ENCODE data around the gene COL26A1.

COL26A1 gene

DNA sequence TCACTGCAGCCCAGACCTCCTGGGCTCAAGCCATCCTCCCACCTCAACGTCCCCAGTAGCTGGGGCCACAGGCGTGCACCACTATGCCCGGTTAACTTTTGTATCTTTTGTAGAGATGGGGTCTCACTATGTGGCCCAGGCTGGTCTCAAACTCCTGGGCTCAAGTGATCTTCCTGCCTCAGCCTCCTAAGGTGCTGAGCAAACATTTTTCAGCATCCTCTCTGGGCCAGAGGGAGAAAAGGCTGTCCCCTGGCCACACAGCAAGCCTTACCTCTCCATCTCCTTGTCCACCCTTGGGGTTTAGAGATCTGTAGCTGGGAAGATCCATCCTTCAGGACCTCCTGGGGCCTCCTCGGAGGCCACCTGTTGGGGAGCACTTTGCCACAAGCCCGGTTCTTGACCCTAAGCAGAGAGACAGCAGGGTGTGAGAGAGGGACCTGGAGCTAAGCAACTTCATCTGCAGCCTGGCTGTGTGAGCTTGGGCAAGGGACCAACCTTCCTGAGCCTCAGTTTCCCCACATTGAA lies 180.6 kb downstream of the COL26A1 start:
- H3K4me3 ChIP-seq (ENCODE audit: low read length), result no peak overlapping the region
- no peak for TF ChIP-seq ZNF274 (IDR thresholded peaks at IDR 0.05; ENCODE audit: low read depth, low read length)

DNA sequence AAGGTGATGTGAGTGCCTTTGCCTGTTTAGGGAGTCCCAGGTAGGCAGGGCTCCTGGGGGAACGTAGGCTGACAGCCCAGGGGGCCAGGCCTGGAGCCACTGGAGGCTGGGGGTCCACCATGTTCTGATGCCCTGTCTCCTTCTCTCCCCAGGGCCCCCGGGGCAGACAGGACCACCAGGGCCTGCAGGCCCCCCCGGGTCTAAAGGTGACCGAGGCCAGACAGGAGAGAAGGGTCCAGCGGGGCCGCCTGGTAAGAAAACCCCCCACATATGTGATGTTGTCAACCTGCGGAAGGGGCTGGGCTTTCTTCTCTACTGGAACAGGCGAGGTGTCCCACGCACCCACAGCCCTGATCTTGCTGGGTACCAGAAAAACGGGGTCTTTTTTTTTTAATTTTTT lies 181.2 kb downstream of the COL26A1 start:
- TF ChIP-seq ZNF274 (IDR thresholded peaks at IDR 0.05; ENCODE audit: low read depth, low read length), result no peak
- no peak overlapping the region for H3K4me3 ChIP-seq (ENCODE audit: low read length)

DNA sequence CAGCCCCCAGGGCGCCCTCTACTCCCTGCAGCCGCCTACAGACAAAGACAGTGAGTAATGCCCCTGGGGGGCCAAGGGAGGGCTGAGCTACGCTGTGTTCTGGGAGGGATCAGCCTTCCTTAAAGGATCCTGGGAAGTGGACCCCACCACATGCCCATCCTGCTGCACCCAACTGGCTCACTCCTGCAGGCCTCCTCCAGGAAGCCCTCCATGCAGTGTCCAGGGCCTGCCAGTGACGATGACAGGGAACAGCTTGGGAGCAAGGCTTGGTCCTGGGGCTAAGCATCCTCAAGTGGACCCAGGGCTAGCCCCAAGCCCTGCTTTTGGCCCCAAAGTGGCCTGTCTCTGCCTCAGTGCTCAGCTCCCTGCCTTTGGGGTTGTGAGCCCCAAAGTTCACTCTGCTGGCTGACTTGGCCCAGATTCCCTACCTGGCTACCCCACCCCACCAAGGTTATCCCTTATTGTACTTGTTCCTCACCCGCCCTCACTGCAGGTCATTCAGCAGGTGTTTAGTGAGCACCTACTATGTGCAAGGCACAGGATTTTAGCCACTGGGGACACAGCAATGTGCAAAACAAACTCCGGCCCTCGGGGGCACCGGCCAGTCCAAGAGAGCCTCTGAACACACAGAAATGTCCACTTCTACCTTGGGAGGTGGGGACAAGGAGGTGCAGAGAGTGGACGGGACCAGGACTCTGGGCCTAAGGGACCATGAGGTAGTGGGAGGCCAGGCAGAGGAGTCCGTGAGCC lies 182.9 kb downstream of the COL26A1 start:
- no peak overlapping the region for H3K4me3 ChIP-seq (ENCODE audit: low read length)
- TF ChIP-seq ZNF274 (IDR thresholded peaks at IDR 0.05; ENCODE audit: low read depth, low read length), result no peak

DNA sequence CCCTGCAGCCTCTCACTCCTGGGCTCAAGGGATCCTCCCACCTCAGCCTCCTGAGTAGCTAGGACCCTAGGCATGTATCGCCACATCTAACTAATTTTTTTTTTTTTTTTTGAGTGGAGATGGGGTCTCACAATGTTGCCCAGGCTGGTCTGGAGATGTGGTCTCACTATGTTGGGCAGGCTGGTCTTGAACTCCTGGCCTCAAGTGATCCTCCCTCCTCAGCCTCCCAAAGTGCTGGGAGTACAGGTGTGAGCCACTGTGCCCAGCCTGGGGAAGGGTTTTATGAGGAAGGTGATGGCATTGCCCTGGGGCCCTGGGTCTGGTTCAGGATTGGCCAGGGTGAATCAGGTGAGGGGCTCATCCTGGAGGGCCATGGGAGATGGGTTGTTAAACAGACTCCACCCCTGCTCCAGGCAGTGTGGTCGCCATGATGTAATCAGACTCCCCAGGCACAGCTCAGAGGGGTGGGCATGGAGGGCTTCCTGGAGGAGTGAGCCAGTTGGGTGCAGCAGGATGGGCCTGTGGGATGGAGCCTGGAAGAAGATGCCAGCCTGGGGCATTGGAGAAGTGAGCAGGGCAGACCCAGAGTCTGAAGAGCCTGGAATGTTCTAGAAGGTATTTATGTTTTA lies 183.7 kb downstream of the COL26A1 start:
- H3K4me3 ChIP-seq (ENCODE audit: low read length), result no peak overlapping the region
- TF ChIP-seq ZNF274 (IDR thresholded peaks at IDR 0.05; ENCODE audit: low read depth, low read length), result no peak

DNA sequence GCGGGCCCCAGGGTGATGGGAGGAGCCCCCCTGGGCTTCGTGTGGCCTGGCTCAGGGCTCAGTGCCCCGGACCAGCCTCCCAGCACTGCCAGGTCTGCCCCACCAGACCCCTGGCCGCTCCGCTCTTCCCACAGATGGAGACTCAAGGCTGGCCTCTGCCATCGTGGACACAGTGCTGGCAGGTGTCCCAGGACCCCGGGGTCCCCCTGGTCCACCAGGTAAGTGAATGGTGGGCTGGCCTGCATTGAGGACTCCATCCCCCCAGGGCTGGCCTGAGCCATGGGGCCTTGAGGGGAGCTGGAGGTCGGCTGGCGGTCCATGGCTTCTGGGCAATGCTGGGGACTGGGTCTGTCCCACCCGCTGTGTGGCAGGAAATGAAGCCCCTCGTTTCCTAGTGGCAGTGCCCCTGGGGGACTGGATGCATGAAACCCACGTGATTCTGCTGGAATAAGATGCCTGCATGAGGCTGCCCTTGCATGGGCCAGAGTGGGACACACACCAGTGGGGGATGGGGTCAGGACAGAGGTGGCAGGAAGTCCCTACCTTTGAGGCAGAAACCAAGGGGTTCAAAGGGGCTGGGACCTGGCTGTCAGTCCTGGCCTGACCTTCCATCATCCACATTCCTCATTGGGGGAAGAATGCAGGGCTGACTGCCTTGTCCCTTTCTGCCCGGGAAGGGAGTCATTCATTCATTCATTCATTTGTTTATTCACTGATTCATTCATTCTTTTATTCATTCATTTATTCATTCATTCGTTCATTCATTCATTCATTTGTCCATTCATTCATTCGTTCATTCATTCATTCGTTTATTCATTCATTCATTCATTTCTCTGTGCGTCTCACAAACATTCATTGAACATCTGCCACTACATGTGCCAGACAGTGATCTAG lies 184.6 kb downstream of the COL26A1 start:
- H3K4me3 ChIP-seq (ENCODE audit: low read length), result no peak overlapping the region
- no peak for TF ChIP-seq ZNF274 (IDR thresholded peaks at IDR 0.05; ENCODE audit: low read depth, low read length)

DNA sequence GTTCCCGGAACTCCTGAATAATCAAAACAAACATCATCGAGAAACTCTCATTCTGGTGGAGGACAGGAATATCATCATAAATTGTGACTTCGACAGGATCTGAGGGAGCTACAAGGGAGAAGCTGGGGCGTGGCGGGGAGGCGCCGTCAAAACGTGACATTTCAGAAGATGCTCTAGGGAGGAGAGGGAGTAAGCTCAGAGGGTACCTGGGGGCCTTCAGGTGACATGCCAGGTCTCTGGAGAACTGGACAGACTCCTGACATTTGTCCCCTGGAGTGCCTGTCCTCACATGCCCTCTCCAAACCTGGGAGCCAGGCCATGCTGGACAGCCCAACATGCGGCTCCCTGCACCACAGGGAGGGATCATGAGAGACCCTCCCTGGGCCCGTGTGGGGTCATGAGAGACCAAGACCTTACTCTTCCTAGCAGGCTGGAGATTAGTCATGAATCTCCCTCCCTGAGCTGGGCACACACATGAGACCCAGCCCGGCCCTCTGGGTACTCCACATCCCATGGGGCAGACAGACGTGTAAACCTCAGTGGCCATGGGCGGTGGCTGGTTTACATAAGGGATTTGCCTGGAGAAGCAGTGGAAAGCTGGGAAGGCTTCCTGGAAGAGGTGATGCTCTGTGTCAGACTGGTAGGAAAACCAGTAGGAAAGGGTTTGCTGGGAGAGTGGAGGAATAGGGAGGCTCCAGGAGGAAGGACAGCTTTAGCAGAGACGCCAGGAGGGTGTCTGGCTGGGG lies 185.4 kb downstream of the COL26A1 start:
- no peak for TF ChIP-seq ZNF274 (IDR thresholded peaks at IDR 0.05; ENCODE audit: low read depth, low read length)
- H3K4me3 ChIP-seq (ENCODE audit: low read length), result no peak overlapping the region

DNA sequence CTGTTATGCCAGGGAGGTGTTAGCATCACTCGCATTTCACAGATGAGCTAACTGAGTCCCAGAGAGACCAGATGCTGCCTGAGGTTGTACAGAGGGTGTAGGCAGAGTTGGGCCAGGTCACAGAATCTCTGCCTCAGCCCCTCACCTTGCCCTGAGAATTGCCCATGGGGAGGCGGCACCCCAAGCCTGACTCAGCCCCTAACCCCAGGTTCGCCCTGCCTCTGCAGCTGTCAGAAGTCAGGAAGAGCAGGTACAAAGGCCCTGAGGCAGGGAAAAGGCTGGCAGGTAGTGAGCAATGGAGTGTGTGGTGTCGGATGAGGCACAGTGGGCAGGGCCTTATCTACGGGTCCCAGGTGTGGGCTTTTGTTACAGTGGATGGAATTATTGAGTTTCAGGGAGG lies 187.1 kb downstream of the COL26A1 start:
- no peak overlapping the region for H3K4me3 ChIP-seq (ENCODE audit: low read length)
- TF ChIP-seq ZNF274 (IDR thresholded peaks at IDR 0.05; ENCODE audit: low read depth, low read length), result no peak

DNA sequence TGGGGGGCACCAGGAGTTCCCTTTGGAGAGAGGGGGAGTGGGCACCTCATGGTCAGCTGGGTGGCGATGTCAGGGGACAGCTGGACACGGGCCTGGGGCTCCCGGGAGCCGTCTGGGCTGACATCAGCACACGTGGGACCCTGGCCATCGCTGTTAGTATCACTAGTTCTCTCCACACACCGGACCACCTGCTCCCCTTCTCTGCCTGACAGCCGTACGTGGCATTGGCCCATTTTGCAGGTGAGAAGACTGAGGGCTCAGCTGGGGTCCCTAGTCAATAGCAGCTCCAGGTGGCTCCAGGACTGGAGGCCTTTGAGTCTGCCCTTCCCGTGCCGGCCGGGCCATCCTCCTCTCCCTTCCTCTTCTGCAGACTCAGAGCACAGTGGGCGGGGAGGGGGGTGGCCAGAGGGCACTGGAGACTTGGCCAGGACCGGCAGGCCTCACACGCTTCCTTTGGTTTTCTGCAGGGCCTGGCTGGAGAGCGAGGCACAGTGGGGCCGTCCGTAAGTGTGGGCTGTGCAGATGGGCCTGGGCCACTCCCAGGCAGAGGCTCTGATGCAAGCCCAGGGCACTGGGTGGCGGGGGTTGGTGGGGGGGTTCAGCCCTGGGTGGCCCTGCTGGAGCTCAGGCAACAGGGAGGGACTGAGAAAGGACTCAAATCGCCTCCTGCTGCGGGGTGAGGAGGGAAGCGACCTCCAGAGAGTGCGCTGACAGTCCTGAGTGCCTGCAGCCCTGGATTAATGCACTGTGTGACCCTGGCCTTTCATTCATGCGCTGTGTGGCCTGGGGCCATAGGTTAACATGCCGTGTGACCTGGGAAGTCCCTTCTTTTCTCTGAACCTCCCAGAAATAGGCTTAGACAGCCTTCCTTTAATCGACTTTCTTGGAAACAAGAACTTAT lies 188.2 kb downstream of the COL26A1 start:
- H3K4me3 ChIP-seq (ENCODE audit: low read length), result no peak overlapping the region
- no peak for TF ChIP-seq ZNF274 (IDR thresholded peaks at IDR 0.05; ENCODE audit: low read depth, low read length)

DNA sequence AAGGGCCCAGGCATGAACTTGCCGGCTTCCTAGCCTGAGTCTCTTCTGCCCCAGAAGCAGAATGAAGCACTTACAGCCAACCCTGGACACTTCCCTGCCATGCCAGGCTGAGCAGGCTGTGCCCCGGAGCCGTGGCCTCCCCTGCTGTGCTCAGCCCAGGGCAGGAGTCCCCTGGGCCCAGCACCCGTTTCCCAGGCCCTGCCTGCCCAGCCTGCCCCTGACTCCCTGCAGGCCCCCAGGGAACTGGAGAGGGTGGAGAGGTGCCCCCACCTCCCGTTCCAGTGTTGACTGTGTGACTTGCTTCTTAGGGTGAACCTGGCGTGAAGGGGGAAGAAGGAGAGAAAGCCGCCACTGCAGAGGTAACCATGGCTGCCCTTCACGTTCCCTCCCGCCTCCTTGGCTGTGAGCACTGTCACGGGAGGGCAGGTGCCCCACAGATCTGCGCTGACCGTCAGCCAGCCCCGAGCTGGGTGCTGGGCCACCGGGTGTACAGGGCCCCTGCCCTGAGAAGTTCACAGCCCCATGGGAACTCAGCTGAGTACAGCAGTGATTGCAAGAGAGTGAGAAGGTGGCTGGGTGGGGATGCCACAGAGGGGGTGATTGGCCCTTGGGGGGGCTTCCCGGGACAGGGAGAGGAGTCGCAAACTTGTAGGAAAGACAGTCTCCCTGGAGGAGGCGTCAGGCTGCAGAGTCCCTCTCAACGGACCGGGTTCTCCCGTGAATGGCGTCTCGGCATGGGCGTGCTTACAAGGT lies 190.5 kb downstream of the COL26A1 start:
- no peak for TF ChIP-seq ZNF274 (IDR thresholded peaks at IDR 0.05; ENCODE audit: low read depth, low read length)
- no peak overlapping the region for H3K4me3 ChIP-seq (ENCODE audit: low read length)

DNA sequence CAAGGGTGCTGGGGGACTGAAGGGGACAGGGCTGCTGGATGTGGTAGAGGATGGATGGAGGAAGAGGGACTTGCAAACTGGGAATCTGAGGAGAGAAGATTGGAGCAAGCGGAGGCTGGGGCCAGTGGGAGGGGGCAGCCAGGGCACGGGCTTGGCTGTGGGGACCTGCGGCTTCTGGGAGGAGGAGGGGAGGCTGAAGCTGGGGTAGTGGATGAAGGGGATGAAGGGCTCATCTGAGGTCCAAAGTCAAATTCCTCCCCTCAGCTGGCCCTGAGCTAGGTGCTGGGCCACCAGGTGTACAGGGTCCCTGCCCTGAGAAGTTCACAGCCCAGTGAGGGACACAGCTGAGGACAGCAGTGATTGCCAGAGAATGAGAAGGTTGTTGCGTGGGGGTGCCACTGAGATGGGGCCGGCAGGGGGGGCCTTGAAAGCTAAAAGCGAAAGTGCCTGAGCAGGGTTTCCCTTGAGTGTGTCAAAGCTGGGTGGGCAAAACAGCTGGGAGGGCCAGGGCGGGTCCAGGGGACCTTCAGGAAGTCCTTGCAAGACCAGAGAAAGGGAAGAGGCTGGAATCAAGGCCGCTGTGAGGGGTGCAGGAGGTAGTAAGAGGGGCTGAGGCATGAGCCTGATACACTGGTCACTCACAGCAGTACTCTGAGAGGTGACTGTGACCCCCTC lies 191.2 kb downstream of the COL26A1 start:
- H3K4me3 ChIP-seq (ENCODE audit: low read length), result no peak overlapping the region

DNA sequence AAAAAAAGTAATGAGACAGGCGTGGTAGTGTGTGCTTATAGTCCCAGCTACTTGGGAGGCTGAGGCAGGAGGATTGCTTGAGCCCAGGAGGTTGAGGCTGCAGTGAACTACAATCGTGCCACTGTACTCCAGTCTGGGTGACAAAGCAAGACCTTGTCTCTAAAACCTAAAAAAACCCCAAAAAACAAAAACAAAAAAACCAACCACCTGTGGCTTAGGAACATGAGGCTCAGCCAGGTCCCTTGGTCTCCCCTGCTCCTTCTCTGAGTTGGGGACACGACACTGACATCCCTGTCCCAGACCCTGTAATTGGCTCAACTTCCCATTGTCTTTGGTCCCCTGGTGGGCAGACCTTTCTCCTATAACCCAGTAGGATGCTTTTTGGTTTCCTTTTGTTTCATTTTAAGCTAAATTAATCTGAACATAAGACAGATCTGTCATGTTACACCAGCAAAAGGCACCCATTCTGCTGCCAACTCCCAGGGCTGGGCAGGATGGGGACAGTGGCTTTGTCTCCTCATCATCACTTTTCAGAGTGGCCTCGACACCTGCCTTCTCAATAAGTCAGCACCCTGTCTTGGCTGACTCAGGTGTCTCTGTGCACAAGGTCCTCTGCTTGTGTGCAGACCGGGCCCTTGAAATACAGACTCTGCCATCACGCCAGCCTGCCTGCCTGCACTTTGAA lies 192.1 kb downstream of the COL26A1 start:
- TF ChIP-seq ZNF274 (IDR thresholded peaks at IDR 0.05; ENCODE audit: low read depth, low read length), result no peak

More for the DNA sequence above, 191.2 kb downstream of the COL26A1 start:
- no peak for TF ChIP-seq ZNF274 (IDR thresholded peaks at IDR 0.05; ENCODE audit: low read depth, low read length)

More for the DNA sequence above, 192.1 kb downstream of the COL26A1 start:
- no peak overlapping the region for H3K4me3 ChIP-seq (ENCODE audit: low read length)
